ENCODE measurements around the gene CCL13. TPM values are rescaled to one million over a fixed set of nuclear protein-coding genes. Genes with fewer than 3 reads are reported as not detected.

Gene CCL13
- total and polyA plus RNA-seq, 2 of the 8 experiments (the other 6 are each of a cell fraction or from before 2014, with no cell fraction given): not detected

DNA sequence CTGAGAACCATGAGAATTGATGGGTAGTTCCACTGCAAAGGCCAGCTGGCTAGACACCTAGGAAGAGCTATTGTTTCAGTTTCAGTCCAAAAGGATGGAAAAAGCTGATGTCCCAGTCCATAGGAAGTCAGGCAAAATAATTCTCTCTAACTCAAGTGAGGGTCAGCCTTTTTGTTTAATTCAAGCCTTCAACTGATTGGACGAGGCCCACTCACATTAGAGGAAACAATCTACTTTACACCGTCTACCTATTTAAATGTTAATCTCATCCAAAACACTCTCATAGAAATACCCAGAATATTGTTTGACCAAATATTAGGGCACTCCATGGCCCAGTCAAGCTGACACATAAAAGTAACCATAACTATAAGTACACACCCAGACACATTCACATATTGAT is 14.4 kb upstream of the CCL13 start (continued):
- TF ChIP-seq KDM1A (IDR thresholded peaks at IDR 0.05; ENCODE audit: borderline replicate concordance, low read length): no peak
- no peak for TF ChIP-seq RFX5 (IDR thresholded peaks at IDR 0.05; ENCODE audit: borderline replicate concordance, low read depth, low read length)
- no peak for TF ChIP-seq CREB1 (IDR thresholded peaks at IDR 0.05)
- TF ChIP-seq CBX8 (IDR thresholded peaks at IDR 0.05; ENCODE audit: borderline replicate concordance, low read depth, low read length): no peak
- TF ChIP-seq SIX5 (IDR thresholded peaks at IDR 0.05; ENCODE audit: low read depth, low read length): no peak
- no peak for TF ChIP-seq TEAD4 (IDR thresholded peaks at IDR 0.05; ENCODE audit: low read depth, low read length)
